GM23338 (cell line): ENCODE data around the gene S100A6.

Experiments used
- EZH2 ChIP-seq: fragments of 200-600 bp; sonication (generic); IDR thresholded peaks from one replicate; pipeline ENCODE4 v1.8.0; 2017; ENCODE audit warnings: antibody characterized with exemption, mild to moderate bottlenecking, low read depth; ENCODE audit not compliant: unreplicated experiment
- EZH2phosphoT487 ChIP-seq: fragments of 200-600 bp; sonication (generic); IDR thresholded peaks from one replicate; pipeline ENCODE4 v1.8.1; 2018; ENCODE audit warnings: antibody characterized with exemption; ENCODE audit not compliant: unreplicated experiment
- JUNB ChIP-seq: IDR thresholded peaks from one replicate; pipeline ENCODE4 v1.6.1; 2016; ENCODE audit warnings: antibody characterized with exemption; ENCODE audit not compliant: unreplicated experiment
- POLR2AphosphoS5 ChIP-seq: IDR thresholded peaks from 2 replicates; pipeline ENCODE4 v1.6.1; 2016; ENCODE audit warnings: antibody characterized with exemption, low read depth
- STAT1 ChIP-seq: IDR thresholded peaks from one replicate; pipeline ENCODE4 v1.6.1; 2016; ENCODE audit warnings: antibody characterized with exemption; ENCODE audit not compliant: unreplicated experiment
- ZNF114 ChIP-seq: fragments of 250-450 bp; sonication (Bioruptor Pico); IDR thresholded peaks from 2 replicates; pipeline ENCODE4 v1.5.0; 2020; ENCODE audit warnings: mild to moderate bottlenecking, moderate library complexity
- TF ChIP-seq, protein P1 (sequence below), 2 experiments: fragments of 200-600 bp in 1 of 2; sonication (generic) in 1 of 2; conservative IDR thresholded peaks; 2 replicates each; pipeline versions ENCODE4 v1.5.1 to v1.6.1; 2016 to 2017; ENCODE audit warnings: antibody characterized with exemption in 2 of 2, low read depth in 2 of 2, mild to moderate bottlenecking in 2 of 2, moderate library complexity in 1 of 2
- TF ChIP-seq, protein P2 (sequence below): IDR thresholded peaks from one replicate; pipeline ENCODE4 v1.6.1; 2018; ENCODE audit warnings: antibody characterized with exemption; ENCODE audit not compliant: unreplicated experiment

DNA sequence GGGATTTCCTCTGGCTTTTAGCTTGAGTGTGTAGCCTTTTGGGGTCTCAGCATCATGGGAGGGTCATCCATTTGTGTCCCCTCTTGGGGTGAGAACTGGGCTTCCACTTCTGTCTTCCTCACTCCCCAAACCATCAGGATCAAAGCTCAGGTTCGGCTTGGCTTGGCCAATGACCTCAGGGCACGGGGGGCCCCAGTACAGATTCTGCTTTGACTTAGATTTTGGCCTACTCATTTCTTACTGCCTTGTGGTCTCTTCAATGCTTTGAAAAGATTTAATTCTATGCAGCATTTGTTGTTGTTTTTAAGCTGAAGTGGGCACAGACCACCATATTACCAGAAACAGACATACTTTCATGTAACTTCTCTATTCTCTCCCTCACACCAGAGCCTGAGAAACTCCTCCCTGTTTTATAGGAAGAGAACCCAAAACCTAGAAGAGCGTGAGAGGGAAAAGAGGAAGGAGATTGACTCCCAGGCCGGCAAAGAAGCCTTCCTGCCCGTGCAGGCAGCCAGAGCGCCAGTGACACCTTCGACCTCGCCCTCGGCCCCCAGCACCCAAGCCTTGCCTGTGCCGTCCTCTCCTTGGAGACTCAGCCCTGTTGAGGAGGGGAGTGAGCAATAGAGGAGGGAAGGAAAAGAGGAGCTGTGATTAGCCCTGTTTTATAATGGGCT is 15.2 kb upstream of the S100A6 start:
- TF ChIP-seq, protein P1, sequence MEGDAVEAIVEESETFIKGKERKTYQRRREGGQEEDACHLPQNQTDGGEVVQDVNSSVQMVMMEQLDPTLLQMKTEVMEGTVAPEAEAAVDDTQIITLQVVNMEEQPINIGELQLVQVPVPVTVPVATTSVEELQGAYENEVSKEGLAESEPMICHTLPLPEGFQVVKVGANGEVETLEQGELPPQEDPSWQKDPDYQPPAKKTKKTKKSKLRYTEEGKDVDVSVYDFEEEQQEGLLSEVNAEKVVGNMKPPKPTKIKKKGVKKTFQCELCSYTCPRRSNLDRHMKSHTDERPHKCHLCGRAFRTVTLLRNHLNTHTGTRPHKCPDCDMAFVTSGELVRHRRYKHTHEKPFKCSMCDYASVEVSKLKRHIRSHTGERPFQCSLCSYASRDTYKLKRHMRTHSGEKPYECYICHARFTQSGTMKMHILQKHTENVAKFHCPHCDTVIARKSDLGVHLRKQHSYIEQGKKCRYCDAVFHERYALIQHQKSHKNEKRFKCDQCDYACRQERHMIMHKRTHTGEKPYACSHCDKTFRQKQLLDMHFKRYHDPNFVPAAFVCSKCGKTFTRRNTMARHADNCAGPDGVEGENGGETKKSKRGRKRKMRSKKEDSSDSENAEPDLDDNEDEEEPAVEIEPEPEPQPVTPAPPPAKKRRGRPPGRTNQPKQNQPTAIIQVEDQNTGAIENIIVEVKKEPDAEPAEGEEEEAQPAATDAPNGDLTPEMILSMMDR (conservative IDR thresholded peaks at IDR 0.05; ENCODE audit: low read depth in 2 of 2), result no peak
- TF ChIP-seq EZH2, result no peak
- TF ChIP-seq JUNB, result no peak
- TF ChIP-seq, protein P2, sequence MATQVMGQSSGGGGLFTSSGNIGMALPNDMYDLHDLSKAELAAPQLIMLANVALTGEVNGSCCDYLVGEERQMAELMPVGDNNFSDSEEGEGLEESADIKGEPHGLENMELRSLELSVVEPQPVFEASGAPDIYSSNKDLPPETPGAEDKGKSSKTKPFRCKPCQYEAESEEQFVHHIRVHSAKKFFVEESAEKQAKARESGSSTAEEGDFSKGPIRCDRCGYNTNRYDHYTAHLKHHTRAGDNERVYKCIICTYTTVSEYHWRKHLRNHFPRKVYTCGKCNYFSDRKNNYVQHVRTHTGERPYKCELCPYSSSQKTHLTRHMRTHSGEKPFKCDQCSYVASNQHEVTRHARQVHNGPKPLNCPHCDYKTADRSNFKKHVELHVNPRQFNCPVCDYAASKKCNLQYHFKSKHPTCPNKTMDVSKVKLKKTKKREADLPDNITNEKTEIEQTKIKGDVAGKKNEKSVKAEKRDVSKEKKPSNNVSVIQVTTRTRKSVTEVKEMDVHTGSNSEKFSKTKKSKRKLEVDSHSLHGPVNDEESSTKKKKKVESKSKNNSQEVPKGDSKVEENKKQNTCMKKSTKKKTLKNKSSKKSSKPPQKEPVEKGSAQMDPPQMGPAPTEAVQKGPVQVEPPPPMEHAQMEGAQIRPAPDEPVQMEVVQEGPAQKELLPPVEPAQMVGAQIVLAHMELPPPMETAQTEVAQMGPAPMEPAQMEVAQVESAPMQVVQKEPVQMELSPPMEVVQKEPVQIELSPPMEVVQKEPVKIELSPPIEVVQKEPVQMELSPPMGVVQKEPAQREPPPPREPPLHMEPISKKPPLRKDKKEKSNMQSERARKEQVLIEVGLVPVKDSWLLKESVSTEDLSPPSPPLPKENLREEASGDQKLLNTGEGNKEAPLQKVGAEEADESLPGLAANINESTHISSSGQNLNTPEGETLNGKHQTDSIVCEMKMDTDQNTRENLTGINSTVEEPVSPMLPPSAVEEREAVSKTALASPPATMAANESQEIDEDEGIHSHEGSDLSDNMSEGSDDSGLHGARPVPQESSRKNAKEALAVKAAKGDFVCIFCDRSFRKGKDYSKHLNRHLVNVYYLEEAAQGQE, result no peak
- no peak for TF ChIP-seq EZH2phosphoT487
- TF ChIP-seq POLR2AphosphoS5, result no peak
- no peak for TF ChIP-seq STAT1
- TF ChIP-seq ZNF114 (CRISPR knock-in tag), result no peak
